Ectodermal cell (in vitro differentiated cells): ENCODE measurements around the gene PDF.
"Not testable (repeated sequence)": the region's sequence is repeated elsewhere in the genome, so short reads cannot be mapped to it uniquely, and the experiment has no call there.

Experiments
- H3K27ac ChIP-seq: 2 replicates; pipeline ENCODE4 v1.7.0; 2013; ENCODE audit warnings: mild to moderate bottlenecking, low read depth, low read length; ENCODE audit not compliant: insufficient read depth, poor library complexity, severe bottlenecking
- H3K27me3 ChIP-seq: 2 replicates; pipeline ENCODE4 v1.7.0; 2013; ENCODE audit warnings: mild to moderate bottlenecking, low read length; ENCODE audit not compliant: insufficient read depth, control insufficient read depth, poor library complexity, severe bottlenecking
- H3K36me3 ChIP-seq: one replicate; pipeline ENCODE4 v1.7.0; 2013; ENCODE audit warnings: low read length; ENCODE audit not compliant: control insufficient read depth, insufficient read depth
- H3K4me1 ChIP-seq: one replicate; pipeline ENCODE4 v1.7.0; 2013; ENCODE audit warnings: low read length; ENCODE audit not compliant: control insufficient read depth, insufficient read depth
- H3K4me3 ChIP-seq: 2 replicates; pipeline ENCODE4 v1.7.0; 2013; ENCODE audit warnings: low read depth, low read length, control low read depth; ENCODE audit not compliant: insufficient read depth
- H3K9me3 ChIP-seq: 2 replicates; pipeline ENCODE4 v1.7.0; 2013; ENCODE audit warnings: mild to moderate bottlenecking, low read length, moderate library complexity; ENCODE audit not compliant: control insufficient read depth
- WGBS, 2 experiments: methylation state at CpG; one replicate each; pipeline ENCODE4 v1.1.7; 2013; ENCODE audit warnings: missing lambda C conversion rate in 2 of 2; 5-methylcytosine and 5-hydroxymethylcytosine counted together

PDF gene

DNA sequence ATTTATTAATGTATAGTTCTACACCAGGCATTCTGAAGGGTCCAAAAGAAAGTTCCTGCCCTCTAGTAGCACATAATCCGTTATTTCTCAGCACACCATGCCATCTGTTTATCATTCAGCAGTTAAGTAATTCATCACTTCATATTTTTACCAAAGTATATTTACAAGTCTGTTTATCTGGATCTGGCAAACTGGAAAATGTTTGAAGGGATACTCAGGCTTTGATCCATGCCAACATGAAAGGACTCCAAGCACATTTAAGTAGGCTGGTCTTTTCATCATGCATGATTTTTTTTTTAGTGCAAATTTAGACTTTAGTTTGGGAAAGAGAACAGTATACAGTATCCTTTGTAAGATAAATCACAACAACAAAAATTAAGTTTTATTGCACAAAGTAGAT, 23.3 kb downstream of the PDF start:
- H3K27ac ChIP-seq, result no peak overlapping the region
- WGBS, 2 experiments, result 92 to 93% methylated on average over 1 of the region's 1 CpG

DNA sequence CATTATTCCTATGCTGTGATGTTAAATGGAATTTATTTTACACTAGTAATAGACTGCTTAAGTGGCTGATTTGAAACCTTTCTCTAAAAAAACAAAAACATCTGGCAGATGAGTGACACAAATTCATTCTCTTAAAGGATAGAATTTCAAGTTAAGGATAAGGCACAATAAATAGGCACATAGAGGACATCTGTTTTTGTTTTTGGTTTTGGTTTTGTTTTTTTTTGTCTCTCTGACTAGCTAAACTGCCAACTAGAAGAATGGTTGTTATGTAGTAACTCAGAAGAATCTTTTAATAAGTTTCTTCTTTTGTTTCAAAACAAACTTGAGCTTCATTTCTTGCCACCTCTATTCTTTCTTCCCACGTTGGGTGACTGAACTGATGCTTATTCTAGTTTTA, 24.4 kb downstream of the PDF start:
- Histone ChIP-seq H3K27me3 (no peaks in the 10 kb centered on the region), H3K4me3 (no peak overlapping the region), H3K27ac (no peak overlapping the region), H3K36me3 (peaks cover 6% of the 10 kb centered on the region), H3K9me3 (no peaks in the 10 kb centered on the region), H3K4me1 (no peaks in the 10 kb centered on the region)
- WGBS, 2 experiments, result 100% methylated on average over 1 of the region's 1 CpG; no CpG with 5 or more reads in 1 of the 2 experiments

More for the DNA sequence above, 23.3 kb downstream of the PDF start:
- Histone ChIP-seq H3K4me3 (no peak overlapping the region), H3K9me3 (no peaks in the 10 kb centered on the region), H3K4me1 (no peaks in the 10 kb centered on the region), H3K36me3 (no peaks in the 10 kb centered on the region), H3K27me3 (no peaks in the 10 kb centered on the region)

DNA sequence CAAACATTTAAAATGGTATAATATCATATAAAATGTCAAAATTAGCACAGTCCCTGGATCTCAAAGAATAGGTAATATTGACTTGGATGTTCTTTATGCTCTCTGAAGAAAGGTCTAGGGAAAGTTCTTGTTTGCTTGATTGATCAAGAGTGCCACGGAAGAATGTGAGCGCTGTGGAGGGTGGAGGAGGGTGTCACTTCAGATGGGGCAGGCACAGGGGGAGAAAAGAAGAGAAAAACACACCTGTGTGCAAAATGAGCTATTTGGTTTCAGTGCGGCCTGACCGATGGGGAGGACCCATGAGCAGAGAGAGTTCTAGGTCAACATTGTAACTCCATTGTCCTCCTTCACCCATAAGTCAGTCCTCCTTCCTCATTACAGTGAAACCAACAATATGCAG, 28.1 kb downstream of the PDF start:
- Histone ChIP-seq H3K4me1 (no peaks in the 10 kb centered on the region), H3K27me3 (no peaks in the 10 kb centered on the region), H3K27ac (no peak overlapping the region), H3K4me3 (no peak overlapping the region), H3K9me3 (no peaks in the 10 kb centered on the region), H3K36me3 (peaks cover 6% of the 10 kb centered on the region)
- 96 to 97% methylated on average over 4 of the region's 4 CpGs for WGBS, 2 experiments

DNA sequence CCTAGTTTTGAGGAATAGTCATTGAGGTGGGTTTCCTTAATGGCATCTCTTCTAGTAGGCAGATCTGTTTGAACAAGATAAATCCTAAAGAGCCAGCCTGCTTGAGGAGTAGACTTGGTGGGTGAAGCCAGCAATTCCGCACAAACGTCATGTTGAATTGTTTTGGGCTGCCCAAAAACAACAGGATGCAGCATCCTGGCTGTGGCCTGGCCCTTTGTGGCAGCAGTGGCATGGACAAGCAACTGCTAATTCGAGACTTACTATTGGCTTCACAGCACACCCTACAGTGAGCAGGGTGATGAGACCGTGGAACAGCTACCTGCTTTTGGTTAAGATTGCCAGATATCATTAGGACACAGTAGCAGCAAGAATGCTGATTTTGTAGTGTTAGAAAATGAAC, 28.5 kb downstream of the PDF start:
- H3K9me3 ChIP-seq, result no peaks in the 10 kb centered on the region
- no peak overlapping the region for H3K27ac ChIP-seq
- 93 to 96% methylated on average over 4 of the region's 4 CpGs for WGBS, 2 experiments
- H3K36me3 ChIP-seq, result peaks cover 6% of the 10 kb centered on the region
- H3K4me3 ChIP-seq, result no peak overlapping the region
- H3K27me3 ChIP-seq, result no peaks in the 10 kb centered on the region
- H3K4me1 ChIP-seq, result no peaks in the 10 kb centered on the region

DNA sequence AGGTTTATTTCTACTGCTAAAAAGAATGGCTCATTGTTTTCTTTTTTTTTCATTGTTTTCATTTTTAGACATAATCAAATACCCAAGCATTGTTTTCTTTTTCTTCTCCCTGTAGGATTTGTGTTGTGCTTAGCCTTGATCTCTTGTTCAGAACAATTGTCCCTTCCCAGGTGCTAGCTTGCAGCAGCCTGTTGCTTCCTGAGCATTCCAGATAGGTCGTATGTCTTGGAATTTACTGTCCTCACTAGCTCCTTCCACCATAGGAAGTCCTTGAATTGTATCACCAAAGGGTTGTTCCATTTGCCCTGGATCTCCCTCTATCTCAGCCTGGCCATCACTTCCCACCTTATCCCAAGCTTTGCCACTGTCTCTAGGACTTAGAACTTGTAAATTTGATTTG, 29.2 kb downstream of the PDF start:
- WGBS, 2 experiments, result 78 to 93% methylated on average over 1 of the region's 1 CpG
- no peak overlapping the region for H3K27ac ChIP-seq
- peaks cover 6% of the 10 kb centered on the region for H3K36me3 ChIP-seq
- no peaks in the 10 kb centered on the region for H3K27me3 ChIP-seq
- H3K4me1 ChIP-seq, result no peaks in the 10 kb centered on the region
- no peak overlapping the region for H3K4me3 ChIP-seq
- H3K9me3 ChIP-seq, result no peaks in the 10 kb centered on the region

DNA sequence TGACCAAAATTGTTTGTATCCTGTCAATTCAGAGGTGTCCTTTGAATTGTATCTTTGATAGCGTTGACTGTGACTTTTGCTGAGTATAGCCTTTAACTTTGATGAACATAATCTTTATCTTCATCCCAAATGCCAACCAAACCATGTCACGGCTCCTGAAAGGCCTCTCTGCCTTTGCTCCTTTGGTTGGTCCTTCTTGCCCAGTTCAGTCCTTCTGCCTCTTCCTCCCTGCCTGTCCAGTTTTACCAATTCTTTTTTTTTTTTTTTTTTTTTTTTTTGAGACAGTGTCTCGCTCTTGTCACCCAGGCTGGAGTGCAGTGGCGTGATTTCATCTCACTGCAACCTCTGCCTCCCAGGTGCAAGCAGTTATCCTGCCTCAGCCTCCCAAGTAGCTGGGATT, 32.1 kb downstream of the PDF start:
- Histone ChIP-seq H3K4me1 (no peaks in the 10 kb centered on the region), H3K27ac (no peak overlapping the region), H3K36me3 (peaks cover 6% of the 10 kb centered on the region), H3K27me3 (no peaks in the 10 kb centered on the region), H3K9me3 (no peaks in the 10 kb centered on the region), H3K4me3 (no peak overlapping the region)
- WGBS, 2 experiments, result 94 to 95% methylated on average over 4 of the region's 4 CpGs

DNA sequence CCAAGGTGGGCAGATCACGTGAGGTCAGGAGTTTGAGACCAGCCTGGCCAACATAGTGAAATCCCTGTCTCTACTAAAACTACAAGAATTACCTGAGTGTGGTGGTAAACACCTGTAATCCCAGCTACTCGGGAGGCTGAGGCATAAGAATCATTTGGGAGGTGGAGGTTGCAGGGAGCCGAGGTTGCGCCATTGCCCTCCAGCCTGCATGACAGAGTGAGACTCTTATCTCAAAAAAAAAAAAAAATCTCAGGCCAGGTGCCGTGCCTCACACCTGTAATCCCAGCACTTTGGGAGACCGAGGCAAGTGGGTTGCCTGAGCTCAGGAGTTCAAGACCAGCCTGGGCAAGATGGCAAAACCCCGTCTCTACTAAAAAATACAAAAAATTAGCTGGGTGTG, 33.6 kb downstream of the PDF start:
- not testable (repeated sequence) for H3K9me3 ChIP-seq, H3K36me3 ChIP-seq, H3K4me3 ChIP-seq, H3K27me3 ChIP-seq, H3K4me1 ChIP-seq, H3K27ac ChIP-seq
- 89 to 92% methylated on average over 7 of the region's 7 CpGs for WGBS, 2 experiments

DNA sequence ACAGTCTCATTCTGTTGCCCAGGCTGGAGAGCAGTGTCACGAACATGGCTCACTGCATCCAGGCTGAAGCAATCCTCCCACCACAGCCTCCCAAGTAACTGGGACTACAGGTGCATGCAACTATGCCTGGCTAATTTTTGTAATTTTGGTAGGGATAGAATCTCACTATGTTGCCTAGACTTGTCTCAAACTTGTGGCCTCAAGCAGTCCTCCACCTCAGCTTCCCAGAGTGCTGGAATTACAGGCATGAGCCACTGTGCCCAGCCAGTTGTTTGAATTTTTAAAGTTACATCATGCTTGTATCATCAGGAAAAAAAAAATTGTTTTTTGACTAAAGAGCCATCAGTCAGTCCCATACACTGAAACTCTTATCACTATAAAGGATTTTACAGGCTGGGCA, 36.3 kb downstream of the PDF start:
- H3K36me3 ChIP-seq, result no peaks in the 10 kb centered on the region
- H3K4me3 ChIP-seq, result no peak overlapping the region
- 84 to 90% methylated on average over 1 of the region's 1 CpG for WGBS, 2 experiments
- no peaks in the 10 kb centered on the region for H3K9me3 ChIP-seq
- H3K4me1 ChIP-seq, result no peaks in the 10 kb centered on the region
- no peaks in the 10 kb centered on the region for H3K27me3 ChIP-seq
- no peak overlapping the region for H3K27ac ChIP-seq

DNA sequence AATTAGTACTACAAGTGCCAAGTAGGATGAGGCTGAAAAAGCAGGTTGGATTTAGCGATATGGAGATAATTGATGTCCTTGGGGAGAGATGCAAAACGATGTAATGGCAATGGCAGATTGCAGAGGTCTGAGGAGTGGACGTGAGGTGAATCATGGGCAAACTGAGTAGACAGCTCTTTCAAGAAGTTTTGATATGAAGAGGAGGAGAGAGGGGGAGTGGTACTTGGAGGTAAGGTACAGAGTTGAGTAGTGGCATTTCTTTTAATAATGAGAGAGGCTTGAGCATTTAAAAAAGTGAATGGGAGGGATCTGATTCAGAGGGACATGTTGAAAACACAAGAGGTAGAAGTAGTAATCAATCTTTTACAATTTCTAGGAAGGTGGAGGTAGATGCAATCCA, 37.0 kb downstream of the PDF start:
- 94 to 96% methylated on average over 3 of the region's 3 CpGs for WGBS, 2 experiments
- no peaks in the 10 kb centered on the region for H3K36me3 ChIP-seq
- H3K9me3 ChIP-seq, result no peaks in the 10 kb centered on the region
- H3K4me3 ChIP-seq, result no peak overlapping the region
- no peaks in the 10 kb centered on the region for H3K4me1 ChIP-seq
- H3K27ac ChIP-seq, result no peak overlapping the region
- no peaks in the 10 kb centered on the region for H3K27me3 ChIP-seq

DNA sequence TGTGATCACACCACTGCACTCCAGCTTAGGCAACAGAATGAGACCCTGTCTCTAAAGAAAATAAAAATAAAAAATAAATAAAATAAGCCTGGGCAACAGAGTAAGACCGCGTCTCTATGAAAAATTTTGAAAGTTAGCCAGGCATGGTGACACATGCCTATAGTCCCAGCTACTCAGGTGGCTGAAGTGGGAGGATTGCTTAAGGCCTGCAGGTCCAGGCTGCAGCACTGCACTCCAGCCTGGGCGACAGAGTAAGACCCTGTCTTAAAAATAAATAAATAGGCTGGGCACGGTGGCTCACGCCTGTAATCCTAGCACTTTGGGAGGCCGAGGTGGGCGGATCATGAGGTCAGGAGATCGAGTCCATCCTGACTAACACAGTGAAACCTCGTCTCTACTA, 38.7 kb downstream of the PDF start:
- 92 to 95% methylated on average over 9 of the region's 9 CpGs for WGBS, 2 experiments
- not testable (repeated sequence) for H3K36me3 ChIP-seq, H3K4me3 ChIP-seq, H3K9me3 ChIP-seq, H3K27me3 ChIP-seq, H3K27ac ChIP-seq, H3K4me1 ChIP-seq

DNA sequence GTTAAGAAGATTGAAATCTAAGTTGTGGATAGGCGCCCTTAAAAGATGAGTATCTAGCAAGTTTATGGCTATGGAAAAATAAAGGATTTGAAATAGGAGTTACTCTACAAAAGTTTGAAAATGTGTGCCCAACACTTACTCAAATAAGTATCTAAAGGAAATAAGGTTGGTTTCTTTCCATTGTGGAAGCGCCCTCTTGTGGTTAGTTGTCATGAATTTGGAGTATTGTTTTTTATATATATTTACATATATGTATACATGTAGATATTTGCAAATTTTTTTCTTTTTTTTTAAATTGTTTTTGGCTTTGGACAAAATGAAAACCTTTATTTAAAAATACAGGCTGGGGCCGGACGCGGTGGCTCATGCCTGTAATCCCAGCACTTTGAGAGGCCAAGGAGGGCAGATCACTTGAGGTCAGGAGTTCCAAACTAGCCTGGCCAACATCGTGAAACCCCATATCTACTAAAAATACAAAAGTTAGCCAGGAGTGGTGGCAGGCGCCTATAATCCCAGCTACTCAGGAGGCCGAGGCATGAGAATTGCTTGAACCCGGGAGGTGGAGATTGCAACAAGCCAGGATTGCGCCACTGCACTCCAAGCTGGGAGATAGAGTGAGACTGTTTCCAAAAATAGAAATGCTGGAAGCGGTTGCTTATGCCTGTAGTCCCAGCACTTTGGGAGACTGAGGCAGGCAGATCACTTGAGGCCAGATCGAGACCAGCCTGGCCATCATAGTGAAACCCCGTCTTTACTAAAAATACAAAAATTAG, 43.3 kb downstream of the PDF start:
- H3K4me3 ChIP-seq, result no peak overlapping the region
- H3K27me3 ChIP-seq, result no peaks in the 10 kb centered on the region
- 92% methylated on average over 12 of the region's 13 CpGs for WGBS, 2 experiments
- no peaks in the 10 kb centered on the region for H3K36me3 ChIP-seq
- no peaks in the 10 kb centered on the region for H3K9me3 ChIP-seq
- no peak overlapping the region for H3K27ac ChIP-seq
- H3K4me1 ChIP-seq, result no peaks in the 10 kb centered on the region
